DND-41 (cell line): Measurements from ENCODE around the gene RGL1.

Experiments
- CTCF ChIP-seq: IDR thresholded peaks from 2 replicates; pipeline ENCODE4 v1.5.1; 2012; ENCODE audit warnings: borderline replicate concordance, low read length, moderate library complexity, mild to moderate bottlenecking; ENCODE audit not compliant: poor library complexity, severe bottlenecking; ENCODE audit errors: extremely low read depth
- EZH2 ChIP-seq: IDR thresholded peaks from 3 replicates; pipeline ENCODE4 v1.6.1; 2012; ENCODE audit warnings: borderline replicate concordance, low read depth, mild to moderate bottlenecking, moderate library complexity, low read length, inconsistent platforms; ENCODE audit not compliant: severe bottlenecking

GRCh38 chr1:183925947-183926346 lies 121.0 kb downstream of the RGL1 start:
- TF ChIP-seq CTCF: no peak
- TF ChIP-seq EZH2: no peak
